Endothelial cell of umbilical vein (primary cell): ENCODE data around the gene NFKBIE. TPM values are rescaled to one million over a fixed set of nuclear protein-coding genes. Genes with fewer than 3 reads are reported as not detected.

Experiments
- BruUV-seq: library from RNA; stranded (reverse); fragments of 400-500 nt; replicated peaks from 2 replicates; lab custom pipeline; 2021; lab: Mats Ljungman, UMichigan
- CTCF ChIA-PET: fragments of 300-600, 350-600 bp; sonication (Branson Sonifier 250); formaldehyde crosslinking; loops from one replicate; lab custom pipeline; 2021; ENCODE audit warnings: antibody characterized with exemption, inconsistent platforms; lab: Charles Lee
- POLR2A ChIA-PET: fragments of 300-600, 350-600 bp; sonication (Branson Sonifier 250); formaldehyde crosslinking; loops from one replicate; lab custom pipeline; 2021; ENCODE audit warnings: antibody characterized with exemption, inconsistent platforms; lab: Charles Lee
- DNase-seq: peaks from one replicate; pipeline ENCODE4 v3.0.0-alpha.2; 2011; ENCODE audit warnings: low read depth, low spot score
- FAIRE-seq: peaks from 2 replicates; lab custom pipeline; 2011; peaks lifted over from hg19 to GRCh38; lab: Jason Lieb, UNC
- H2AFZ ChIP-seq: 2 replicates; pipeline ENCODE4 v1.6.0; 2012; ENCODE audit warnings: low read depth, low read length, control low read depth, inconsistent platforms
- H3K27ac ChIP-seq: 2 replicates; pipeline ENCODE4 v1.5.1; 2011; ENCODE audit warnings: low read depth, mild to moderate bottlenecking, control low read depth, low read length, moderate library complexity; ENCODE audit not compliant: insufficient read depth
- H3K27me3 ChIP-seq, 2 experiments: 2 replicates each; pipeline versions ENCODE4 v1.6.0 to v1.6.1; 2011; ENCODE audit warnings: low read length in 2 of 2, mixed read lengths in 1 of 2; ENCODE audit not compliant: control insufficient read depth in 2 of 2, insufficient read depth in 2 of 2
- H3K36me3 ChIP-seq, 2 experiments: 2 replicates in 1 of 2; 3 replicates in 1 of 2; pipeline ENCODE4 v1.5.1; 2011; ENCODE audit warnings: low read length in 2 of 2, mild to moderate bottlenecking in 1 of 2, moderate library complexity in 1 of 2; ENCODE audit not compliant: control insufficient read depth in 2 of 2, insufficient read depth in 2 of 2; ENCODE audit errors: extremely low read depth in 1 of 2
- H3K4me1 ChIP-seq: 3 replicates; pipeline ENCODE4 v1.5.1; 2011; ENCODE audit warnings: mild to moderate bottlenecking, low read length; ENCODE audit not compliant: control insufficient read depth, insufficient read depth; ENCODE audit errors: extremely low read depth
- H3K4me2 ChIP-seq: 2 replicates; pipeline ENCODE4 v1.6.1; 2011; ENCODE audit warnings: low read length, control low read depth, mixed read lengths; ENCODE audit not compliant: insufficient read depth
- H3K4me3 ChIP-seq, 3 experiments: fragments of 200-600 bp in 1 of 3; sonication (generic), shearing (Covaris generic) in 1 of 3; replicated peaks in 1 of 3; 2 replicates each; pipeline ENCODE4 v1.5.1; 2011 to 2016; ENCODE audit warnings: control low read depth in 3 of 3, low read length in 3 of 3, mild to moderate bottlenecking in 2 of 3, inconsistent platforms in 1 of 3, low read depth in 1 of 3, moderate library complexity in 1 of 3; ENCODE audit not compliant: insufficient read depth in 1 of 3
- H3K79me2 ChIP-seq: 2 replicates; pipeline ENCODE4 v1.6.0; 2012; ENCODE audit warnings: low read length, inconsistent platforms; ENCODE audit not compliant: control insufficient read depth, insufficient read depth
- H3K9ac ChIP-seq: replicated peaks from 2 replicates; pipeline ENCODE3; 2011; ENCODE audit warnings: low read length, control low read depth; ENCODE audit not compliant: insufficient read depth; ENCODE audit errors: extremely low read depth
- H3K9me1 ChIP-seq: replicated peaks from 3 replicates; pipeline ENCODE4 v1.6.0; 2011; ENCODE audit warnings: mild to moderate bottlenecking, low read length; ENCODE audit not compliant: control insufficient read depth, insufficient read depth; ENCODE audit errors: extremely low read depth
- H3K9me3 ChIP-seq: replicated peaks from 2 replicates; pipeline ENCODE4 v1.5.1; 2012; ENCODE audit warnings: low read length, inconsistent platforms; ENCODE audit not compliant: control insufficient read depth, insufficient read depth
- H4K20me1 ChIP-seq: replicated peaks from 2 replicates; pipeline ENCODE3; 2011; ENCODE audit warnings: mild to moderate bottlenecking, low read length; ENCODE audit not compliant: control insufficient read depth, insufficient read depth; ENCODE audit errors: extremely low read depth
- EZH2 ChIP-seq: IDR thresholded peaks from 2 replicates; pipeline ENCODE4 v1.6.1; 2012; ENCODE audit warnings: borderline replicate concordance, low read depth, mild to moderate bottlenecking, moderate library complexity, low read length, inconsistent platforms; ENCODE audit not compliant: severe bottlenecking
- FOS ChIP-seq: IDR thresholded peaks from 2 replicates; pipeline ENCODE4 v1.6.1; 2011; ENCODE audit warnings: mild to moderate bottlenecking, low read length, moderate library complexity, borderline replicate concordance; ENCODE audit not compliant: insufficient read depth
- GATA2 ChIP-seq: IDR thresholded peaks from 2 replicates; pipeline ENCODE4 v1.7.0; 2011; ENCODE audit warnings: low read depth, mild to moderate bottlenecking, moderate library complexity, mixed read lengths, low read length; ENCODE audit not compliant: insufficient read length, insufficient read depth
- JUN ChIP-seq: IDR thresholded peaks from 2 replicates; pipeline ENCODE4 v1.6.1; 2011; ENCODE audit warnings: borderline replicate concordance, low read depth; ENCODE audit not compliant: insufficient read length, insufficient read depth
- MAX ChIP-seq: IDR thresholded peaks from 2 replicates; pipeline ENCODE4 v1.6.1; 2011; ENCODE audit not compliant: insufficient read depth, insufficient read length
- MYC ChIP-seq: IDR thresholded peaks from one replicate; pipeline ENCODE4 v1.6.1; 2011; ENCODE audit warnings: mild to moderate bottlenecking, low read depth, low read length
- POLR2A ChIP-seq: IDR thresholded peaks from 2 replicates; pipeline ENCODE4 v1.6.1; 2012; ENCODE audit warnings: low read depth, mild to moderate bottlenecking, control low read depth, low read length
- POLR2AphosphoS5 ChIP-seq: IDR thresholded peaks from 2 replicates; pipeline ENCODE4 v1.6.1; 2012; ENCODE audit warnings: low read depth, mild to moderate bottlenecking, control low read depth, low read length, moderate library complexity; ENCODE audit not compliant: insufficient read depth
- dilution Hi-C: fragments of 300-500 bp; cut with MboI; formaldehyde crosslinking; loops from one replicate; pipeline ENCODE4 v1.15.0; 2019; ENCODE audit warnings: low sequenced_read_pairs; ENCODE audit not compliant: extremely low pct_ligation_motif_present
- intact Hi-C: fragments of 100-400 bp; cut with micrococcal nuclease; formaldehyde crosslinking; loops from one replicate; pipeline ENCODE4 v1.10.0; 2022
- polyA plus RNA-seq, 4 experiments: library from polyadenylated mRNA; depleted of rRNA in 3 of 4; stranded (reverse) in 3 of 4; unstranded in 1 of 4; fragments of >200 nt; gene quantifications; 2 replicates each; pipeline versions ENCODE4 v1.2.1 to v1.2.3, GENCODE V29; 2011 to 2012; ENCODE audit warnings: missing spikeins in 1 of 4
- total RNA-seq: library from RNA; stranded (reverse); gene quantifications from 2 replicates; pipeline ENCODE4 v1.2.3, GENCODE V29; 2021
- TF ChIP-seq, protein P1 (sequence below), 2 donors: IDR thresholded peaks; 1 replicate in 1 of 2; 2 replicates in 1 of 2; pipeline ENCODE4 v1.5.1; 2011; ENCODE audit warnings: low read length in 2 of 2, mild to moderate bottlenecking in 2 of 2, moderate library complexity in 2 of 2, control low read depth in 1 of 2, inconsistent platforms in 1 of 2, low read depth in 1 of 2; ENCODE audit not compliant: insufficient read depth in 1 of 2; ENCODE audit errors: extremely low read depth in 1 of 2

NFKBIE gene
- total and polyA plus RNA-seq, 2 donors (not counting 3 experiments of a cell fraction or from before 2014, with no cell fraction given) = 19.0 to 22.6 TPM

GRCh38 chr6:44312901-44313788, 47.8 kb upstream of the NFKBIE start, which contains the start of gene AARS2:
AARS2 (minus strand) TSS chr6:44313347; CDS start chr6:44313323, 24 bp downstream.
- Histone ChIP-seq H3K9me3 (no peaks in the 10 kb centered on the region), H3K4me2 (peak within 1 kb of the TSS; percentile 78), H3K4me1 (peaks cover 7% of the 10 kb centered on the region), H3K9me1 (no peaks in the 10 kb centered on the region), H3K4me3 (peak within 1 kb of the TSS; percentile 87 to 97 (median 92)), H2AFZ (peak within 1 kb of the TSS; percentile 87), H3K36me3 (peaks cover 4 to 20% of the 10 kb centered on the region in 2 experiments), H4K20me1 (no peaks in the 10 kb centered on the region), H3K27me3 (peaks cover 5 to 6% of the 10 kb centered on the region in 2 experiments), H3K79me2 (peaks cover 9% of the 10 kb centered on the region), H3K9ac (peak within 1 kb of the TSS; percentile 81), H3K27ac (peak within 1 kb of the TSS; percentile 49)
- dilution Hi-C loops = no loop called here
- BruUV-seq = no TSS peak
- TF ChIP-seq POLR2AphosphoS5 = peak; percentile 89
- no peak for TF ChIP-seq JUN
- TF ChIP-seq GATA2 = no peak
- TF ChIP-seq MYC = no peak
- TF ChIP-seq POLR2A = peak; percentile 83
- TF ChIP-seq MAX = peak; percentile 71
- no peak for TF ChIP-seq EZH2
- no peak for TF ChIP-seq FOS
- TF ChIP-seq, protein P1, sequence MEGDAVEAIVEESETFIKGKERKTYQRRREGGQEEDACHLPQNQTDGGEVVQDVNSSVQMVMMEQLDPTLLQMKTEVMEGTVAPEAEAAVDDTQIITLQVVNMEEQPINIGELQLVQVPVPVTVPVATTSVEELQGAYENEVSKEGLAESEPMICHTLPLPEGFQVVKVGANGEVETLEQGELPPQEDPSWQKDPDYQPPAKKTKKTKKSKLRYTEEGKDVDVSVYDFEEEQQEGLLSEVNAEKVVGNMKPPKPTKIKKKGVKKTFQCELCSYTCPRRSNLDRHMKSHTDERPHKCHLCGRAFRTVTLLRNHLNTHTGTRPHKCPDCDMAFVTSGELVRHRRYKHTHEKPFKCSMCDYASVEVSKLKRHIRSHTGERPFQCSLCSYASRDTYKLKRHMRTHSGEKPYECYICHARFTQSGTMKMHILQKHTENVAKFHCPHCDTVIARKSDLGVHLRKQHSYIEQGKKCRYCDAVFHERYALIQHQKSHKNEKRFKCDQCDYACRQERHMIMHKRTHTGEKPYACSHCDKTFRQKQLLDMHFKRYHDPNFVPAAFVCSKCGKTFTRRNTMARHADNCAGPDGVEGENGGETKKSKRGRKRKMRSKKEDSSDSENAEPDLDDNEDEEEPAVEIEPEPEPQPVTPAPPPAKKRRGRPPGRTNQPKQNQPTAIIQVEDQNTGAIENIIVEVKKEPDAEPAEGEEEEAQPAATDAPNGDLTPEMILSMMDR (IDR thresholded peaks at IDR 0.05; ENCODE audit: extremely low read depth in 1 of 2, insufficient read depth in 1 of 2, low read depth in 1 of 2, low read length in 2 of 2) = peak; percentile 99
- ChIA-PET POLR2A (no interaction called here), CTCF (interaction anchor here (0.7 to 3.1 kb wide), 25 partner anchors 8 to 217 kb away, joined by 3 to 36 read pairs (median 4); partner anchors contain the start of gene TMEM151B)
- intact Hi-C loops = no loop called here
- FAIRE-seq (peak; percentile 84), DNase-seq (peak; percentile 85)
